ENCODE results near the gene SYPL1. TPM values are rescaled to one million over a fixed set of nuclear protein-coding genes. Genes with fewer than 3 reads are reported as not detected.

Gene SYPL1
- total and polyA plus RNA-seq, 2 donors (not counting 3 experiments of a cell fraction or from before 2014, with no cell fraction given) = 59.8 to 67.1 TPM

DNA sequence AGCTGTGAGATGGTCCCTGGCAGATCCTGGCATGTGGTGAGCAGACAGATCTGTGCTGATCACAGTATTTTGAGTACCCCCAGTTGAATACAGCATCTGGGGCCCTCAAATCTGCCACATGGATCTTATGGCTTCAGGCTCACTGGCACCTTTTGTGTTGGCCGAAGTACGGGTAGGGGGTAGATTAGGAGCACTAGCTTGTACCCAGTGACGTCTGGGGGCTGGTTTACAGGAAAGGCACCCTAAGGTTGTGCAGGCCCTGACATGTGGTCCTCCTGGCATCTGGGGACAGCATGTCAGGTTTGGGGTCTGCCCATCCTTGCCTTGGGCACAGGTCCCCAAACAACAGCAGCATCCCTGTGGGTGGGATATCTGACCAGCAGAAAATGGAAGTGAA lies 53.2 kb downstream of the SYPL1 start:
- BruUV-seq (replicated peaks) = no TSS peak
- no peak for FAIRE-seq
- POLR2A ChIA-PET = no interaction called here
- Histone ChIP-seq H3K27me3 (ENCODE audit: control insufficient read depth in 2 of 2, insufficient read depth in 2 of 2, low read length in 2 of 2) (peaks cover 0 to 3% of the 10 kb centered on the region in 2 experiments), H3K79me2 (ENCODE audit: control insufficient read depth, insufficient read depth, low read length) (no peaks in the 10 kb centered on the region), H3K36me3 (ENCODE audit: control insufficient read depth in 2 of 2, extremely low read depth in 1 of 2, insufficient read depth in 2 of 2, low read length in 2 of 2) (no peaks in the 10 kb centered on the region), H3K9me3 (replicated peaks; ENCODE audit: control insufficient read depth, insufficient read depth, low read length) (no peaks in the 10 kb centered on the region), H3K4me2 (ENCODE audit: insufficient read depth, low read length) (no peak overlapping the region), H3K9me1 (replicated peaks; ENCODE audit: control insufficient read depth, extremely low read depth, insufficient read depth, low read length) (no peaks in the 10 kb centered on the region), H4K20me1 (replicated peaks; ENCODE audit: control insufficient read depth, extremely low read depth, insufficient read depth, low read length) (no peaks in the 10 kb centered on the region), H3K4me1 (ENCODE audit: control insufficient read depth, extremely low read depth, insufficient read depth, low read length) (peaks cover 6% of the 10 kb centered on the region), H2AFZ (ENCODE audit: low read depth, low read length) (no peak overlapping the region), H3K27ac (ENCODE audit: insufficient read depth, low read depth, low read length) (no peak overlapping the region), H3K9ac (replicated peaks; ENCODE audit: extremely low read depth, insufficient read depth, low read length) (no peak overlapping the region), H3K4me3 (replicated peaks in 1 of 3; ENCODE audit: insufficient read depth in 1 of 3, low read depth in 1 of 3, low read length in 3 of 3) (no peak overlapping the region)
- intact Hi-C loops (cut with micrococcal nuclease) = no loop called here
- TF ChIP-seq POLR2AphosphoS5 (IDR thresholded peaks at IDR 0.05; ENCODE audit: insufficient read depth, low read depth, low read length) = no peak
- TF ChIP-seq GATA2 (IDR thresholded peaks at IDR 0.05; ENCODE audit: insufficient read depth, insufficient read length, low read depth, low read length) = no peak
- TF ChIP-seq MYC (IDR thresholded peaks at IDR 0.05; ENCODE audit: low read depth, low read length) = no peak
- TF ChIP-seq, protein P1, sequence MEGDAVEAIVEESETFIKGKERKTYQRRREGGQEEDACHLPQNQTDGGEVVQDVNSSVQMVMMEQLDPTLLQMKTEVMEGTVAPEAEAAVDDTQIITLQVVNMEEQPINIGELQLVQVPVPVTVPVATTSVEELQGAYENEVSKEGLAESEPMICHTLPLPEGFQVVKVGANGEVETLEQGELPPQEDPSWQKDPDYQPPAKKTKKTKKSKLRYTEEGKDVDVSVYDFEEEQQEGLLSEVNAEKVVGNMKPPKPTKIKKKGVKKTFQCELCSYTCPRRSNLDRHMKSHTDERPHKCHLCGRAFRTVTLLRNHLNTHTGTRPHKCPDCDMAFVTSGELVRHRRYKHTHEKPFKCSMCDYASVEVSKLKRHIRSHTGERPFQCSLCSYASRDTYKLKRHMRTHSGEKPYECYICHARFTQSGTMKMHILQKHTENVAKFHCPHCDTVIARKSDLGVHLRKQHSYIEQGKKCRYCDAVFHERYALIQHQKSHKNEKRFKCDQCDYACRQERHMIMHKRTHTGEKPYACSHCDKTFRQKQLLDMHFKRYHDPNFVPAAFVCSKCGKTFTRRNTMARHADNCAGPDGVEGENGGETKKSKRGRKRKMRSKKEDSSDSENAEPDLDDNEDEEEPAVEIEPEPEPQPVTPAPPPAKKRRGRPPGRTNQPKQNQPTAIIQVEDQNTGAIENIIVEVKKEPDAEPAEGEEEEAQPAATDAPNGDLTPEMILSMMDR (IDR thresholded peaks at IDR 0.05; ENCODE audit: extremely low read depth in 1 of 2, insufficient read depth in 1 of 2, low read depth in 1 of 2, low read length in 2 of 2) = no peak
- TF ChIP-seq JUN (IDR thresholded peaks at IDR 0.05; ENCODE audit: borderline replicate concordance, insufficient read depth, insufficient read length, low read depth) = no peak
- no peak for TF ChIP-seq EZH2 (IDR thresholded peaks at IDR 0.05; ENCODE audit: borderline replicate concordance, low read depth, low read length, severe bottlenecking)
- TF ChIP-seq, protein P2, sequence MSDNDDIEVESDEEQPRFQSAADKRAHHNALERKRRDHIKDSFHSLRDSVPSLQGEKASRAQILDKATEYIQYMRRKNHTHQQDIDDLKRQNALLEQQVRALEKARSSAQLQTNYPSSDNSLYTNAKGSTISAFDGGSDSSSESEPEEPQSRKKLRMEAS (IDR thresholded peaks at IDR 0.05; ENCODE audit: insufficient read depth, insufficient read length) = no peak
- dilution Hi-C loops (cut with MboI; ENCODE audit: extremely low pct_ligation_motif_present, low sequenced_read_pairs) = loop anchor here (25.0 kb wide), 1 partner anchor 103 kb away; no protein-coding TSS in a partner anchor
- DNase-seq (ENCODE audit: low read depth, low spot score) = no peak
- CTCF ChIA-PET = interaction anchor here (0.9 to 8.8 kb wide), 6 partner anchors 13 to 108 kb away, joined by 3 to 209 read pairs (median 6); no protein-coding TSS in a partner anchor

Data from endothelial cell of umbilical vein (primary cell).